ENCODE measurements around the gene WRAP73. TPM values are rescaled to one million over a fixed set of nuclear protein-coding genes. Genes with fewer than 3 reads are reported as not detected.

The WRAP73 gene
- total RNA-seq, 1 donor from 2014 or later: 23.3 TPM

- no peak overlapping the region for H3K4me3 ChIP-seq
- TF ChIP-seq POLR2A (IDR thresholded peaks at IDR 0.05): no peak
- H3K36me3 ChIP-seq: no peaks in the 10 kb centered on the region
- H3K9me3 ChIP-seq: no peaks in the 10 kb centered on the region
- DNase-seq (ENCODE audit: extremely low spot score in 2 of 2): no peak
- H3K27ac ChIP-seq: no peak overlapping the region
- intact Hi-C loops (cut with DNase I): no loop called here
- H3K4me1 ChIP-seq: no peaks in the 10 kb centered on the region
- no peaks in the 10 kb centered on the region for H3K27me3 ChIP-seq
Measured at GRCh38 chr1:3691421-3692204, 41.7 kb upstream of the WRAP73 start.

GRCh38 chr1:3690282-3691065 lies 40.6 kb upstream of the WRAP73 start:
- no peaks in the 10 kb centered on the region for H3K4me1 ChIP-seq
- intact Hi-C loops (cut with DNase I): no loop called here
- H3K9me3 ChIP-seq: no peaks in the 10 kb centered on the region
- TF ChIP-seq POLR2AphosphoS5 (IDR thresholded peaks at IDR 0.05; ENCODE audit: insufficient read depth in 1 of 2, low read depth in 1 of 2): no peak
- TF ChIP-seq POLR2A (IDR thresholded peaks at IDR 0.05): no peak
- no peak for TF ChIP-seq CTCF (IDR thresholded peaks at IDR 0.05)
- H3K27me3 ChIP-seq: no peaks in the 10 kb centered on the region
- H3K27ac ChIP-seq: no peak overlapping the region
- no peaks in the 10 kb centered on the region for H3K36me3 ChIP-seq
- no peak for DNase-seq (ENCODE audit: extremely low spot score in 2 of 2)
- no peak overlapping the region for H3K4me3 ChIP-seq

GRCh38 chr1:3689138-3689750 lies 39.3 kb upstream of the WRAP73 start:
- no peak for DNase-seq (ENCODE audit: extremely low spot score in 2 of 2)
- H3K4me1 ChIP-seq: no peaks in the 10 kb centered on the region
- no peaks in the 10 kb centered on the region for H3K27me3 ChIP-seq
- no peak overlapping the region for H3K4me3 ChIP-seq
- no peak overlapping the region for H3K27ac ChIP-seq
- H3K9me3 ChIP-seq: no peaks in the 10 kb centered on the region
- H3K36me3 ChIP-seq: no peaks in the 10 kb centered on the region
- intact Hi-C loops (cut with DNase I): no loop called here
- TF ChIP-seq POLR2A (IDR thresholded peaks at IDR 0.05) (no peak), CTCF (IDR thresholded peaks at IDR 0.05) (no peak)

GRCh38 chr1:3688356-3689137 lies 38.6 kb upstream of the WRAP73 start:
- Histone ChIP-seq H3K27me3 (no peaks in the 10 kb centered on the region), H3K4me3 (no peak overlapping the region), H3K4me1 (no peaks in the 10 kb centered on the region)

More at GRCh38 chr1:3688356-3689137, 38.6 kb upstream of the WRAP73 start:
- no peak for DNase-seq (ENCODE audit: extremely low spot score in 2 of 2)
- H3K27ac ChIP-seq: no peak overlapping the region
- TF ChIP-seq POLR2A (IDR thresholded peaks at IDR 0.05) (no peak), POLR2AphosphoS5 (IDR thresholded peaks at IDR 0.05; ENCODE audit: insufficient read depth in 1 of 2, low read depth in 1 of 2) (no peak), CTCF (IDR thresholded peaks at IDR 0.05) (no peak)
- H3K36me3 ChIP-seq: no peaks in the 10 kb centered on the region
- intact Hi-C loops (cut with DNase I): no loop called here
- H3K9me3 ChIP-seq: no peaks in the 10 kb centered on the region
